Left cardiac atrium (tissue), 2 donors: ENCODE measurements around the gene VSIG2. TPM values are rescaled to one million over a fixed set of nuclear protein-coding genes. Genes with fewer than 3 reads are reported as not detected.

ENCODE experiments used
- total RNA-seq, 2 donors: library from RNA; stranded (reverse); fragmentation: NEBNext Ultra II Directional; extraction: Animal tissue kit (Norgen Biotek cat#: 25700); gene quantifications; one replicate each; pipeline ENCODE4 v1.2.1, GENCODE V29; 2021
- donor health status: DM: no; HTN: yes; CAD: no; lungs with severe emphysema.
- donor health status: DM: yes; HTN: yes; CAD: no.

The VSIG2 gene
- total RNA-seq, 2 donors from 2014 or later: 0.88 to 1.8 TPM

Other genes with a start within 250 kb of the VSIG2 start
- gene OR8B12, start 208.6 kb downstream of the VSIG2 start, total RNA-seq: not detected
- gene OR8A1, start 182.3 kb downstream of the VSIG2 start, total RNA-seq: not detected
- not detected for gene PANX3, start 140.8 kb downstream of the VSIG2 start, total RNA-seq
- 10 to 100 TPM; 22.4 to 23.1 TPM for gene TBRG1, start 129.4 kb downstream of the VSIG2 start, total RNA-seq
- 10 to 100 TPM; 40.4 to 41.0 TPM for gene SIAE, start 78.5 kb downstream of the VSIG2 start, total RNA-seq
- 1 to 10 TPM; 3.5 to 4.0 TPM for gene SPA17, start 78.4 kb downstream of the VSIG2 start, total RNA-seq
- gene NRGN, start 12.3 kb downstream of the VSIG2 start, total RNA-seq: 1 to 10 TPM; 6.6 to 8.2 TPM
- 10 to 100 TPM; 41.6 to 67.2 TPM for gene ESAM, start 10.0 kb upstream of the VSIG2 start, total RNA-seq
- gene MSANTD2, start 48.2 kb upstream of the VSIG2 start, total RNA-seq: 1 to 10 TPM; 4.3 to 5.5 TPM
- 10 to 100 TPM; 11.1 to 11.5 TPM for gene ROBO3, start 113.2 kb upstream of the VSIG2 start, total RNA-seq
- 10 to 100 TPM; 18.9 to 43.3 TPM for gene ROBO4, start 145.6 kb upstream of the VSIG2 start, total RNA-seq
- gene HEPN1, start 167.0 kb upstream of the VSIG2 start, total RNA-seq: not detected
- gene HEPACAM, start 183.8 kb upstream of the VSIG2 start, total RNA-seq: 1 to 10 TPM; 4.6 to 5.4 TPM
- gene CCDC15, start 201.9 kb upstream of the VSIG2 start, total RNA-seq: under 1 TPM; 0.31 to 0.82 TPM